ENCODE results near the gene ATP5MC3.
A peak's percentile ranks its signal among the peaks of the same experiment; 100 is the strongest.

Gene ATP5MC3

DNA sequence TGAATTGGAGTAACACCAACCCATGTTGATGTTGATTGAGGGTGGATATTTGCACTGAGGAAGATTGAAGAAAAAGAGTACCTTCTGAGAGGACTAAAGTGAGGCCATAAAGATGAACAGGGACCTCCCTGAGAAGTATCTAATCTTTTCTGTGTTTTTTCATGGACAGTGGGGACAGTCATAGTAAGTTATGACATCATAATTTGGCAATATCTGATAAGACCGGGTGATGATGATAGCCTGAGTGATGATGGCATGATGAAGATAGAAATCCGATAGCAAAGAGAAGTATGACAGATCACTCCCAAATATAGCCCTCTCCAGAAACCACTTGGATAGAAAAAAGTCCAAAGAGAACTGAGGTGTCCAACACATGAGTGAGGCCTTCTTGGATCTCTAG, 2.2 kb upstream of the ATP5MC3 start:
- H3K9me3 Mint-ChIP-seq = peaks cover 0 to 9% of the 10 kb centered on the region in 2 donors

DNA sequence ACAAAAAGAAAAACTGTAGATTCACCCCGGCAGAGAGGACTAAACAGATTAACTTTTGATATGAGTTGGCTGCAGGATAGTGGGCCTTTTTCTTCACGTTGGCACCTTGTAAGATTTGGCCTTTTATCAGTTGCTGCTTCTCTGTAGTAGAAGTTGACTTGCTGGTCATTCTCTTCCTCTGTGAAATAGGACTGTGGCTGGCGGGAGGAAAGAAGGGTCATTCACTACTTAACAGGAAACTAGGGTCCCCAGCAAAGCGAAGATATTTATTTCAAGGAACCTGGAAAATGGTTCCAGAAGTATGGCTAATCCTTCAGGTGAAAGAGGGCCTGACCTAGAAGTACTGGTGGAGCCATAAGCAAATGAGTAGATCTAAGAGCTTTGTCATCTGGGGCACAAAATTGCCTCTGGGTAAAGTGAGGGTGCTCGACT, 383 bp upstream of the ATP5MC3 start:
- peaks cover 0 to 9% of the 10 kb centered on the region in 2 donors for H3K9me3 Mint-ChIP-seq
- DNase-seq (no peak), ATAC-seq (replicated peaks) (no peak)
- no peaks in the 10 kb centered on the region for H3K27me3 Mint-ChIP-seq
- peak overlapping the region; percentile 85 to 94 for H3K4me3 Mint-ChIP-seq
- peaks cover 13 to 21% of the 10 kb centered on the region in 2 donors for H3K4me1 Mint-ChIP-seq (ENCODE audit: low read depth in 2 of 2)
- H3K36me3 Mint-ChIP-seq (ENCODE audit: insufficient read depth) = peaks cover 44% of the 10 kb centered on the region
- H3K27ac Mint-ChIP-seq = peak overlapping the region; percentile 93 to 96

More for the DNA sequence above, 2.2 kb upstream of the ATP5MC3 start:
- Mint-ChIP-seq H3K4me1 (ENCODE audit: low read depth in 2 of 2) (peaks cover 14 to 16% of the 10 kb centered on the region in 2 donors), H3K36me3 (ENCODE audit: insufficient read depth) (peaks cover 28% of the 10 kb centered on the region), H3K27ac (no peak overlapping the region), H3K4me3 (no peak overlapping the region), H3K27me3 (peaks cover 4 to 6% of the 10 kb centered on the region in 2 donors)
- no peak for ATAC-seq (replicated peaks)
- DNase-seq = no peak

DNA sequence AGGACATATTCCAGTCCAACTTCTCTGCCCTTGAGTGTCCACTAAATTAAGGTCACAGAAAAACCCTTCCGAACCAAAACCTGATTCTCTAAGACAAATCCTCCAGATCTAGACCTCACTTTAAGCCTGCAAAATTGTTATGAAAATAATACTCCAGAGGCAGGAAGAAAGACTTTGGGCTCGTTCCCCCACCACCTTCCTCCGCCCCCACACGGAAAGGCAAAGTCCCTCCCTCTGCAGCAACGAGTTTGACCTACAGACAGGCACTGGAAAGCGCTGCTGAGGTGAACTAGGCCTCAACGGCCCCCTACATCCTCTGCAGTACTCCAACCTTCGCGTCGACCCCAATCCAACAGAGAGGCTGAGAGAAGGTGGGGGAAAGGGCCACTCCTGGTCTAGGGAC, 808 bp downstream of the ATP5MC3 start:
- peak overlapping the region; percentile 85 to 94 for H3K4me3 Mint-ChIP-seq
- peaks cover 0 to 9% of the 10 kb centered on the region in 2 donors for H3K9me3 Mint-ChIP-seq
- peak overlapping the region; percentile 93 to 96 for H3K27ac Mint-ChIP-seq
- no peaks in the 10 kb centered on the region for H3K27me3 Mint-ChIP-seq
- H3K4me1 Mint-ChIP-seq (ENCODE audit: low read depth in 2 of 2) = peaks cover 13 to 25% of the 10 kb centered on the region in 2 donors
- H3K36me3 Mint-ChIP-seq (ENCODE audit: insufficient read depth) = peaks cover 49% of the 10 kb centered on the region
- DNase-seq (peak; percentile 11 to 30 (median 13)), ATAC-seq (replicated peaks) (peak; percentile 61)

DNA sequence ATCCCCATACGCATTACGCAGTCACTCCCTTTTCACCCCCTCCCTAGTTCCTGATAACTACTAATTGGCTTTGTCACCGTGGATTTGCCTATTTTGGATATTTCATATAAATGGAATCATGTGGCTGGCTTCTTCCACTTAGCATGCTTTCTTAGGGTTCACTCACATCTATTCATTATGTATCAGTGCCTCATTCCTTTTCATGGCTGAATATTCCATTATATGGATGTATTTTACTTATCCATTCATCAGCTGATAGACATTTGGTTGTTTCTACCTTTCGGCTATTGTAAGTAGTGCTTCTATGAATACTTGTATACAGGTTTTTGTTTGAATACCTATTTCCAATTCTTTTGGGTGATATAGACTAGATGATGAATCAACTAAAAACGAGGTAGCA, 4.9 kb downstream of the ATP5MC3 start:
- peak overlapping the region in 1 of 2 donors; percentile 4 for H3K27ac Mint-ChIP-seq
- no peaks in the 10 kb centered on the region for H3K27me3 Mint-ChIP-seq
- H3K4me1 Mint-ChIP-seq (ENCODE audit: low read depth in 2 of 2) = peaks cover 8 to 25% of the 10 kb centered on the region in 2 donors
- no peak overlapping the region for H3K4me3 Mint-ChIP-seq
- no peak for ATAC-seq (replicated peaks)
- DNase-seq = no peak
- peaks cover 51% of the 10 kb centered on the region for H3K36me3 Mint-ChIP-seq (ENCODE audit: insufficient read depth)
- peaks cover 0 to 4% of the 10 kb centered on the region in 2 donors for H3K9me3 Mint-ChIP-seq

DNA sequence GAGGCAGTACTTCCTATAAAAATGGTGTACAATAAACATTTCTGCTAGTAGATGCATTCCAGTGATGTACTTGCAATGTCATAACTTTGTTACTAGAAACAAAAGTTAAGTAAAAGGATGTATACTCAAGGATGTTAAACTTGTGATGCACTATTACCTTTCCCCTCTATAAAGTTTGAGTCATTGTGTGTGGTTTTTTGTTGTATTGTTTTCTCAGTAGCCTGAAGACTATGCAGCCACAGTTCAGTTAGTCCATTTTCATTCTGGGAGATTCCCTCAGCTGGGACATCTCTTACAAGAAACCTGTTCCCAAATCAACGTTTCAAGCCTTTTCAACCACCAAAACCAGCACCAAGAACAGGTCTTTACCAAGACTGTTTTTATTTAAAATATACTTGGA, 5.6 kb downstream of the ATP5MC3 start:
- H3K36me3 Mint-ChIP-seq (ENCODE audit: insufficient read depth) = peaks cover 46% of the 10 kb centered on the region
- H3K4me1 Mint-ChIP-seq (ENCODE audit: low read depth in 2 of 2) = peaks cover 5 to 26% of the 10 kb centered on the region in 2 donors
- H3K27ac Mint-ChIP-seq = no peak overlapping the region
- DNase-seq (no peak), ATAC-seq (replicated peaks) (no peak)
- H3K4me3 Mint-ChIP-seq = no peak overlapping the region
- no peaks in the 10 kb centered on the region for H3K9me3 Mint-ChIP-seq
- H3K27me3 Mint-ChIP-seq = no peaks in the 10 kb centered on the region

DNA sequence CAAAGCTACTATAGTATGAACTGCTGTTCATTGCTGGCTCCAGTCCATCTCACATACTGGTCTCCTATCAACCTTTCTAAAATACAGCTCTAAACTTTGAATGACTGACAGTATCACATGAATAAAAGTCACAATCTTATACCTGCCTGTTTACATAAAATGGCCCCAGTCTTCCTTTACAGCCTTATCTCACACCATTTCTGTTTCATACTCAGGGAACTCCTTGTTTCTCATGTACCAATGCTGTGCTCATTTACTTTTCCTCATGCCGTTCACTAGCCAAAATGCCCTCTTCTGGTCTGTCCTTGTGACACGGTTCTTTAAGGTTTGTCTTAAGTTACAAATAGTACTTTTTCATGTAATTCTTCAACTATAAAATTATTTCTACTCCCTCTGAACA, 6.2 kb downstream of the ATP5MC3 start:
- Mint-ChIP-seq H3K9me3 (no peaks in the 10 kb centered on the region), H3K4me1 (ENCODE audit: low read depth in 2 of 2) (peaks cover 1 to 23% of the 10 kb centered on the region in 2 donors), H3K4me3 (no peak overlapping the region), H3K27ac (no peak overlapping the region), H3K36me3 (ENCODE audit: insufficient read depth) (peaks cover 41% of the 10 kb centered on the region), H3K27me3 (no peaks in the 10 kb centered on the region)
- DNase-seq (no peak), ATAC-seq (replicated peaks) (no peak)

DNA sequence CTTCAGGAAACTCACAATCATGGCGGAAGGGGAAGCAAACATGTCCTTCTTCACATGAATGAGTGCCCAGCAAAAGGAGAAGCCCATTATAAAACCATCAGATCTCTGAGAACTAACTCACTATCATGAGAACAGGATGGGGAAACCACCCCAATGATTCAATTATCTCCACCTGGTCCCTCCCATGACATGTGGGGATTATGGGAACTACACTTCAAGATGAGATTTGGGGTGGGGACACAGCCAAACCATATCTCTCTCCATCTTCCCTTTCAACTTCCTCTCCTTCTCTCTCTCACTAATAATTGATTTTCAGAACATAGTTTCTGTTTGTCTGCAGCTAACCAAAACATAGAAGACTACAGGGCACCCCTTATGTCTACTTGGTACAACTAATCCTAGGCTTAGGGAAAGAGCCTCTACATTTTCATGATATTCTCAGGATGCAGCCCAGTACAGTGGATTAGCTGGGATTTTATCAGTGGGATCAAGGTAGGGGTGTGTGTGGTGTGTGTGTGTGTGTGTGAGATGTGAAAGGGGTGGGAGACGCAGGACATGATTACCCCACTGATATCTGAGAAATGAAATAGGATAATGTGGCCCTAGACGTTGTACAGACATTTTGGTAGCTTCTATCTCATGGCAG, 10.7 kb downstream of the ATP5MC3 start:
- no peak overlapping the region for H3K27ac Mint-ChIP-seq
- peaks cover 22% of the 10 kb centered on the region for H3K36me3 Mint-ChIP-seq (ENCODE audit: insufficient read depth)

DNA sequence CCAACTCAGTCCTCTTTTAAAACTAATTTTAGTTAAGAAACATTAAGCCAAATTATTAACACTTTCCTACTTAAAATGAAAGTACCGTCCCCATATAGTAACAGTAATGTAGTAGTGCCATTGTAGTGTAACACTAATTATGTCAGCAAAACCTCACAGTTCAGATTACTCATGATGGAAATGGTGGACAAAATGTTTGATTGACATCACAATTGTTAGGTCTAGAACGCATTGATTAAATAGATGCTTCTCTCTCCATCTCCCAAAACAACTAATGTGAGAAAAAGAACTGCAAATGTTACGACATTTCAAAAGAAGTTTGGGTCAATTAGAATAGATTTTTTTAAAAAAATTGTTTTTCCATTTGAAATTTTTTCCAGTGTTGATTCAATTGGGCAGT, 12.3 kb downstream of the ATP5MC3 start:
- H3K4me1 Mint-ChIP-seq (ENCODE audit: low read depth in 2 of 2) = peaks cover 16 to 25% of the 10 kb centered on the region in 2 donors
- H3K9me3 Mint-ChIP-seq = no peaks in the 10 kb centered on the region
- H3K27me3 Mint-ChIP-seq = no peaks in the 10 kb centered on the region
- no peak overlapping the region for H3K27ac Mint-ChIP-seq
- no peak for ATAC-seq (replicated peaks)
- peak overlapping the region in 1 of 2 donors; percentile 93 for H3K4me3 Mint-ChIP-seq
- peaks cover 29% of the 10 kb centered on the region for H3K36me3 Mint-ChIP-seq (ENCODE audit: insufficient read depth)
- DNase-seq = no peak

More for the DNA sequence above, 10.7 kb downstream of the ATP5MC3 start:
- Mint-ChIP-seq H3K4me3 (no peak overlapping the region), H3K27me3 (no peaks in the 10 kb centered on the region), H3K9me3 (no peaks in the 10 kb centered on the region), H3K4me1 (ENCODE audit: low read depth in 2 of 2) (peaks cover 10 to 29% of the 10 kb centered on the region in 2 donors)
- DNase-seq (no peak), ATAC-seq (replicated peaks) (no peak)

DNA sequence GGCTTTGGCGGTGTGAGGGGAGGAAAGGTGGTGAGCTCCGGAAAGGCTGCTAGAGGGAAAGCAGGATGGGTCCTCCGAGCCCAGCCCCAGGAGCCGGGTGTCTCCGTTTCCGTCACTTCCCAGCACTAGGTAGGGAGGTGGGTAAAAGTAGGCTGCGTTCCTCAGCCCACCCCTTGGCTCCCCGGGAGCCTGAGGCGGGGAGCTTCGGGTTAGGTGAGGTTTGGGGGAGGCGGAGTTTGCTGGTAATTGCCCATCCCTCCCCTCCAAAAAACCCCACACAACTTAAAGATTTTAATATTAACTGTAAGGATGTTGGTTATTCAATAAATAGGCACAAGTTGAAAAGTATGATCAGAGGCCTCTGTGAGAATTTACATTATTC, 13.0 kb downstream of the ATP5MC3 start:
- H3K4me3 Mint-ChIP-seq = peak overlapping the region; percentile 86 to 93
- peaks cover 28% of the 10 kb centered on the region for H3K36me3 Mint-ChIP-seq (ENCODE audit: insufficient read depth)
- ATAC-seq (replicated peaks) = peak; percentile 15
- no peaks in the 10 kb centered on the region for H3K9me3 Mint-ChIP-seq
- no peak for DNase-seq
- no peaks in the 10 kb centered on the region for H3K27me3 Mint-ChIP-seq
- H3K4me1 Mint-ChIP-seq (ENCODE audit: low read depth in 2 of 2) = peaks cover 18 to 25% of the 10 kb centered on the region in 2 donors
- H3K27ac Mint-ChIP-seq = peak overlapping the region; percentile 98 to 99

DNA sequence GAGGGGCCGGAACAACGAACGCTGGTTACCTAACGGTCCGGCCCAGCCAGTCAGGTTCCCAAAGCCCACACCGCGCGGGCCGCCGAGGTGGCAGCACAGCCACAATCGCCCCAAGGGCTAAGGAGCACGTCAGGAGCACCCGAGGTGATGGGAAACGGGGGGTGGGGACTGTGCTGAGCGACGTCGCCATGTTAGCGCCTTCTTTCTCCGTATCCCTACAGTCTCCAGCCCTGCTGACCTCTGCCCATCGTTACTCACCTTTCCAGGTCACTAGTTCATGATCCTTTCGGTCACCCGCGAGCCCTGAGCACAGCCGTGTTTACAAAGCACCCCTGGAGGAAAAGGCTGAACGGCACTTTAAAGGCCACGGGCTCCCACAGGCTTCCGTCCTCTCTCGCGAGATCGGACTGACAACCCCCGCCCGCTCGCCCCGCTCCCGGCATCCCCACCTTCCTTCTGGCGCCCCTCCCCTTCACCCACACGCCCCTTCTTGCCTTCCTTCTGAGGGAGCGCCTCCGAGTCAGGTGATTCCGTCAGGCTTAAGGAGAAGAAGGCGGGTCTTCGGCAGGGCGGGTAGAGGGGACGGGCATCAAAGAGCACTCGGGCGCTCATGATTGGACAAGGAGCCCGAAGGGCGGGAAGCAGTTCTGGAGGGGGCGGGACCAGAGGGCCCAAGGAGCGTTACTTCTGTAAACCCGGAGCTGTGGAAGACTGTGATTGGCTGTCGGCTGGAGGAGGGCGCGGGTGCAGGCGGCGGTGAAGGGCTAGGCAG, 13.5 kb downstream of the ATP5MC3 start, which contains the start of gene ATF2:
TSS of gene ATF2 (minus strand) at position 412 of the 772 bp plus-strand sequence. CDS start 31,760 bp downstream, outside the sequence.
- DNase-seq = peak; percentile 96 to 98 (median 96)
- no peaks in the 10 kb centered on the region for H3K9me3 Mint-ChIP-seq
- no peaks in the 10 kb centered on the region for H3K27me3 Mint-ChIP-seq
- H3K36me3 Mint-ChIP-seq (ENCODE audit: insufficient read depth) = peaks cover 28% of the 10 kb centered on the region
- peaks cover 18 to 29% of the 10 kb centered on the region in 2 donors for H3K4me1 Mint-ChIP-seq (ENCODE audit: low read depth in 2 of 2)
- ATAC-seq (replicated peaks) = peak; percentile 87
- peak within 1 kb of the TSS; percentile 98 to 99 for H3K27ac Mint-ChIP-seq
- peak within 1 kb of the TSS; percentile 86 to 93 for H3K4me3 Mint-ChIP-seq

DNA sequence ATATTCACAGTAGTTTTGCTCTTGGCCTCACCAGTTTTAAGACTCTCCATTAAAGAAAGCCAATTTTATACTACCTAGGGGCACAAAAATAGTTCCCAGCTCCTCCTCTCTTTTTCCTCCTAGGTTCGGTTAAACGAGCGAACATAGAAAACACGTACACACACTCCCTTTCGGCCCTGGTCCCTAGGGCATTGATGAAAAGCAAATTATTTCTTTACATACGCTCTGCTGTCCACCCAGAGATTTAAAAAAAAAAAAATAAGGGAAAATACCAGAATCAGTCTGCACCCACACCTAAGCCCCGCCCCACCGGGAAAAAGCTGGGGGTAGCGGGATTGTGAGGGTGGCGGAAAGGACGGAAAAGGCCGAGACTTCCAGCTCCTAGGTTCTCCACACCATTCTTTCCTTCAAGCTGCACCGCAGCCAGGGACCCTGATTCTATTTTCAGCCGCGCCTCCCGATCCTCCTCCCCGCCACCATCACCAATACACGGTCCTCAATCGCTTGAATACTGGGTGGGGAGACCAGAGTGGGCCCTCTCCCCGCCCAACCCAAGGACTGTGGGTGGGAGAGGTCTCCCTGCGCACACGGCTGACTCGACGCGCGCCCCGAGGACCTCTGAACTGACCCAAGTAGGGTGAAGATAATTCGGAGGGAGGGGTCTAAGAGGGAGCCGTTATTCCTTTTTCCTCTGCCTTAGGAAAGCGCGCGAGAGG, 14.3 kb downstream of the ATP5MC3 start:
- ATAC-seq (replicated peaks) = peak; percentile 5
- DNase-seq = no peak
- Mint-ChIP-seq H3K4me3 (peak overlapping the region; percentile 86 to 93), H3K27ac (peak overlapping the region; percentile 98 to 99), H3K27me3 (no peaks in the 10 kb centered on the region), H3K9me3 (no peaks in the 10 kb centered on the region), H3K4me1 (ENCODE audit: low read depth in 2 of 2) (peaks cover 18 to 29% of the 10 kb centered on the region in 2 donors), H3K36me3 (ENCODE audit: insufficient read depth) (peaks cover 28% of the 10 kb centered on the region)

DNA sequence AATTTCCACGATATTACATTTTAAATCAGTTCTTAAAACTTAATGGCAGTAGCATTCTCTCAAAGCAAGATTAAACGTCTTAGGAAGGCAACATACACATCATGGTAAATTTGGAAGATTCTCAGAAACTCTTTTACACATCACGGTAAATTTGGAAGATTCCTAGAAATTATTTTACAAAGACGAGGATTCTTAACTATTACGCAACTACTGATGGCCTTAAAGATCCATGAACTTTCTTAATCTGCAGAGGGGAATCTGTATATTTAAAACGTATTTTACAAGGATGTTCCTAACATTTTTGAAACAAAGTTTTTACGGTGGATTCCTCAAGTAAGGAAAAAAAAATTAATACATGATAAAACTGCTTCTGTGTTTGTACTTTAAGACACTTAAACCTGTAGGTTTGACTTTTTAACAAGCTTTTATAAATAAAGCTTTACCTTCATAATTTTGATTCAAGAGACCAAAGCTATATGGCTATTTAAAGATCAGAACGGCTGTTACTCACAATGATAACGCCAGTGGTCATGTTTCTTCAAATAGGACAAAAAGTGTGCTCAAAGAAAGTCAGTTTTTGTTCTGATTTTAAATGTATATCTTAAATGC, 15.2 kb downstream of the ATP5MC3 start:
- H3K27ac Mint-ChIP-seq = peak overlapping the region in 1 of 2 donors; percentile 98

DNA sequence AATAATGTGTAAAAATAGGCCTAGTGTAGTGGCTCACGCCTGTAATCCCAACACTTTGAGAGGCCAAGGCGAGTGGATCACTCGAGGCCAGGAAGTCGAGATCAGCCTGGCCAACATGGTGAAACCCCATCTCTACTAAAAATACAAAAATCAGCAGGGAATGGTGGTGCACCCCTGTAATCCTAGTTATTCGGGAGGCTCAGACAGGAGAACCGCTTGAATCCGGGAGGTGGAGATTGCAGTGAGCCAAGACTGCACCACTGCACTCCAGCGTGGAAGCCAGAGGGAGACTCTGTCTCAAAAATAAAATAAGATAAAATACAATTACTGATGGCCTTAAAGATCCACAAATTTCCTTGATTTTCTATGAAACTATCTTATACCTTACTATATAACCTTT, 17.3 kb downstream of the ATP5MC3 start:
- DNase-seq (no peak), ATAC-seq (replicated peaks) (no peak)
- Mint-ChIP-seq H3K9me3 (no peaks in the 10 kb centered on the region), H3K4me1 (ENCODE audit: low read depth in 2 of 2) (peaks cover 26 to 30% of the 10 kb centered on the region in 2 donors), H3K36me3 (ENCODE audit: insufficient read depth) (peaks cover 36% of the 10 kb centered on the region), H3K27ac (no peak overlapping the region), H3K4me3 (no peak overlapping the region), H3K27me3 (no peaks in the 10 kb centered on the region)

More for the DNA sequence above, 15.2 kb downstream of the ATP5MC3 start:
- Mint-ChIP-seq H3K36me3 (ENCODE audit: insufficient read depth) (peaks cover 33% of the 10 kb centered on the region), H3K4me3 (peak overlapping the region; percentile 86 to 93), H3K4me1 (ENCODE audit: low read depth in 2 of 2) (peaks cover 18 to 30% of the 10 kb centered on the region in 2 donors), H3K27me3 (no peaks in the 10 kb centered on the region), H3K9me3 (no peaks in the 10 kb centered on the region)
- DNase-seq (no peak), ATAC-seq (replicated peaks) (no peak)
